HL-60 (cell line): Measurements from ENCODE around the gene FBXL20.
"Not testable (repeated sequence)": the region's sequence is repeated elsewhere in the genome, so short reads cannot be mapped to it uniquely, and the experiment has no call there.

Experiments used
- CTCF ChIP-seq: IDR thresholded peaks from one replicate; pipeline ENCODE4 v1.5.1; 2011; ENCODE audit warnings: low read length, control low read depth, inconsistent platforms; ENCODE audit not compliant: insufficient read depth
- GABPA ChIP-seq: IDR thresholded peaks from 2 replicates; pipeline ENCODE4 v1.6.1; 2012; ENCODE audit warnings: low read depth
- POLR2AphosphoS5 ChIP-seq: IDR thresholded peaks from 2 replicates; pipeline ENCODE4 v1.6.1; 2012; ENCODE audit warnings: low read depth
- SPI1 ChIP-seq: IDR thresholded peaks from 2 replicates; pipeline ENCODE4 v1.6.1; 2012; ENCODE audit warnings: low read depth, mild to moderate bottlenecking, borderline replicate concordance
- TF ChIP-seq, protein P1 (sequence below): IDR thresholded peaks from 2 replicates; pipeline ENCODE4 v1.6.1; 2012; ENCODE audit warnings: low read depth; ENCODE audit not compliant: insufficient replicate concordance

DNA sequence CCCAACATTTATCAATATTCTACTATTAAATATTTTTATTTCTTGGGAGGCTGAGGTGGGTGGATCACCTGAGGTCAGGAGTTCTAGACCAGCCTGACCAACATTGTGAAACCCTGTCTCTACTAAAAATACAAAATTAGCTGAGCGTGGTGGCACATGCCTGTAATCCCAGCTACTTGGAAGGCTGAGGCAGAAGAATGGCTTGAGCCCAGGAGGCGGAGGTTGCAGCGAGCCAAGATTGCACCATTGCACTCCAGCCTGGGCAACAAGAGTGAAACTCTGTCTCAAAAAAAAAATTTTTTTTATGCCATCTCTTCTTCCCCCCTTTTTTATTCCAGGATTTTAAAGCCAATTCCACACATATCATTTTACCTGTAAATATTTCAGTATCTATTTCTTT, 114.9 kb downstream of the FBXL20 start:
- TF ChIP-seq CTCF, POLR2AphosphoS5, GABPA, SPI1: not testable (repeated sequence)
- TF ChIP-seq, protein P1, sequence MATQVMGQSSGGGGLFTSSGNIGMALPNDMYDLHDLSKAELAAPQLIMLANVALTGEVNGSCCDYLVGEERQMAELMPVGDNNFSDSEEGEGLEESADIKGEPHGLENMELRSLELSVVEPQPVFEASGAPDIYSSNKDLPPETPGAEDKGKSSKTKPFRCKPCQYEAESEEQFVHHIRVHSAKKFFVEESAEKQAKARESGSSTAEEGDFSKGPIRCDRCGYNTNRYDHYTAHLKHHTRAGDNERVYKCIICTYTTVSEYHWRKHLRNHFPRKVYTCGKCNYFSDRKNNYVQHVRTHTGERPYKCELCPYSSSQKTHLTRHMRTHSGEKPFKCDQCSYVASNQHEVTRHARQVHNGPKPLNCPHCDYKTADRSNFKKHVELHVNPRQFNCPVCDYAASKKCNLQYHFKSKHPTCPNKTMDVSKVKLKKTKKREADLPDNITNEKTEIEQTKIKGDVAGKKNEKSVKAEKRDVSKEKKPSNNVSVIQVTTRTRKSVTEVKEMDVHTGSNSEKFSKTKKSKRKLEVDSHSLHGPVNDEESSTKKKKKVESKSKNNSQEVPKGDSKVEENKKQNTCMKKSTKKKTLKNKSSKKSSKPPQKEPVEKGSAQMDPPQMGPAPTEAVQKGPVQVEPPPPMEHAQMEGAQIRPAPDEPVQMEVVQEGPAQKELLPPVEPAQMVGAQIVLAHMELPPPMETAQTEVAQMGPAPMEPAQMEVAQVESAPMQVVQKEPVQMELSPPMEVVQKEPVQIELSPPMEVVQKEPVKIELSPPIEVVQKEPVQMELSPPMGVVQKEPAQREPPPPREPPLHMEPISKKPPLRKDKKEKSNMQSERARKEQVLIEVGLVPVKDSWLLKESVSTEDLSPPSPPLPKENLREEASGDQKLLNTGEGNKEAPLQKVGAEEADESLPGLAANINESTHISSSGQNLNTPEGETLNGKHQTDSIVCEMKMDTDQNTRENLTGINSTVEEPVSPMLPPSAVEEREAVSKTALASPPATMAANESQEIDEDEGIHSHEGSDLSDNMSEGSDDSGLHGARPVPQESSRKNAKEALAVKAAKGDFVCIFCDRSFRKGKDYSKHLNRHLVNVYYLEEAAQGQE, result not testable (repeated sequence)
